ENCODE results near the gene GRSF1. TPM values are rescaled to one million over a fixed set of nuclear protein-coding genes. Genes with fewer than 3 reads are reported as not detected.

GRSF1 gene
- total and polyA plus RNA-seq, 2 donors (not counting 1 experiment from before 2014, with no cell fraction given): 23.7 to 43.2 TPM

GRCh38 chr4:70880739-70881138, 41.0 kb upstream of the GRSF1 start:
- Mint-ChIP-seq H3K4me3 (no peak overlapping the region), H3K9me3 (ENCODE audit: insufficient read depth) (no peaks in the 10 kb centered on the region), H3K27me3 (no peaks in the 10 kb centered on the region), H3K27ac (no peak overlapping the region), H3K4me1 (peaks cover 5% of the 10 kb centered on the region)
- Histone ChIP-seq H2AFZ (ENCODE audit: insufficient read depth, low read depth, low read length, poor library complexity, severe bottlenecking) (no peak overlapping the region), H3K27me3 (replicated peaks in 1 of 4; ENCODE audit: control extremely low read depth in 1 of 4, control insufficient read depth in 3 of 4, insufficient read depth in 4 of 4, low read length in 3 of 4) (no peaks in the 10 kb centered on the region), H3K9ac (ENCODE audit: low read length) (no peak overlapping the region), H3K79me2 (ENCODE audit: control insufficient read depth, insufficient read depth, low read length) (no peaks in the 10 kb centered on the region), H3K4me3 (ENCODE audit: control extremely low read depth in 1 of 5, extremely low read depth in 1 of 5, insufficient read depth in 1 of 5, low read depth in 2 of 5, low read length in 4 of 5) (no peak overlapping the region), H3K4me1 (ENCODE audit: control insufficient read depth in 2 of 2, insufficient read depth in 2 of 2, low read length in 2 of 2) (peaks cover 3 to 4% of the 10 kb centered on the region in 2 donors), H4K20me1 (ENCODE audit: control insufficient read depth, insufficient read depth, low read length, poor library complexity, severe bottlenecking) (no peaks in the 10 kb centered on the region), H3K4me2 (replicated peaks; ENCODE audit: low read depth, low read length, poor library complexity, severe bottlenecking) (no peak overlapping the region), H3K36me3 (replicated peaks in 1 of 2; ENCODE audit: control extremely low read depth in 1 of 2, control insufficient read depth in 1 of 2, extremely low read depth in 1 of 2, insufficient read depth in 2 of 2, low read length in 1 of 2) (no peaks in the 10 kb centered on the region), H3K9me3 (ENCODE audit: control extremely low read depth in 1 of 3, control insufficient read depth in 2 of 3, insufficient read depth in 1 of 3, low read length in 2 of 3) (peaks cover 0 to 2% (median 0%) of the 10 kb centered on the region in 3 donors), H3K27ac (ENCODE audit: low read length in 2 of 2) (no peak overlapping the region)
- ChIA-PET POLR2A (no interaction called here), CTCF (no interaction called here)
- ATAC-seq (ENCODE audit: low read depth): no peak
- whole genome bisulfite sequencing (ENCODE audit: insufficient coverage): no CpG with 5 or more reads among the region's 3 CpGs
- DNase-seq: no peak
- intact Hi-C loops (cut with micrococcal nuclease): no loop called here
- TF ChIP-seq CTCF (IDR thresholded peaks at IDR 0.05) (no peak), EZH2 (IDR thresholded peaks at IDR 0.05; ENCODE audit: borderline replicate concordance, insufficient read depth, low read depth, low read length, poor library complexity, severe bottlenecking) (no peak)

DNA sequence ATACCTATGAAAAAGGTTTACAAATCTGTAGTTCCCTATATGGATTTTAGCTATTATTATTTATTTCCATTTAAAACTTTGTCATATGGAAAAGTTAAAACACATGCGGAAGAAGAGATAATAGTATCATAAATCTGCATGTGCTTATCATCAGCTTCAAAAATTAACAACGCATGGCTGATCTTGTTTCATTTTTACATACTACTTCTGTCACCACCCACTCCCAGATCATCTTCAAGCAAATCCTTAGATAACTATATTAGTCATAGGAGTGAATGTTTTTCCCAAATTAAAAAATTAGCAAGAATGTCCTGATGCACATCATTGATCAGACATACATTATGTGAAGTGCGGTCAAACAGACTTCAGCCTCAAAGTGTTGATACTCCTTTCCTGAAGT, 37.9 kb upstream of the GRSF1 start:
- H3K27ac Mint-ChIP-seq: no peak overlapping the region
- no peak overlapping the region for H3K9ac ChIP-seq (ENCODE audit: low read length)
- no peaks in the 10 kb centered on the region for H3K79me2 ChIP-seq (ENCODE audit: control insufficient read depth, insufficient read depth, low read length)
- WGBS (ENCODE audit: insufficient coverage): no CpG with 5 or more reads among the region's 3 CpGs
- DNase-seq: no peak
- H3K9me3 Mint-ChIP-seq (ENCODE audit: insufficient read depth): no peaks in the 10 kb centered on the region
- intact Hi-C loops (cut with micrococcal nuclease): no loop called here
- H4K20me1 ChIP-seq (ENCODE audit: control insufficient read depth, insufficient read depth, low read length, poor library complexity, severe bottlenecking): no peaks in the 10 kb centered on the region
- no peaks in the 10 kb centered on the region for H3K27me3 ChIP-seq (replicated peaks in 1 of 4; ENCODE audit: control extremely low read depth in 1 of 4, control insufficient read depth in 3 of 4, insufficient read depth in 4 of 4, low read length in 3 of 4)
- peaks cover 19 to 20% of the 10 kb centered on the region in 2 donors for H3K4me1 ChIP-seq (ENCODE audit: control insufficient read depth in 2 of 2, insufficient read depth in 2 of 2, low read length in 2 of 2)
- no peaks in the 10 kb centered on the region for H3K27me3 Mint-ChIP-seq
- peaks cover 21% of the 10 kb centered on the region for H3K4me1 Mint-ChIP-seq
- ChIA-PET CTCF (interaction anchor here (1.1 to 1.5 kb wide), 2 partner anchors 15 to 25 kb away, joined by 3 read pairs; partner anchors contain the start of gene MOB1B), POLR2A (no interaction called here)
- no peak overlapping the region for H3K4me3 Mint-ChIP-seq
- no peaks in the 10 kb centered on the region for H3K9me3 ChIP-seq (ENCODE audit: control extremely low read depth in 1 of 3, control insufficient read depth in 2 of 3, insufficient read depth in 1 of 3, low read length in 2 of 3)
- TF ChIP-seq CTCF (IDR thresholded peaks at IDR 0.05) (no peak), EZH2 (IDR thresholded peaks at IDR 0.05; ENCODE audit: borderline replicate concordance, insufficient read depth, low read depth, low read length, poor library complexity, severe bottlenecking) (no peak)
- ATAC-seq (ENCODE audit: low read depth): no peak
- no peak overlapping the region for H3K4me2 ChIP-seq (replicated peaks; ENCODE audit: low read depth, low read length, poor library complexity, severe bottlenecking)
- no peaks in the 10 kb centered on the region for H3K36me3 ChIP-seq (replicated peaks in 1 of 2; ENCODE audit: control extremely low read depth in 1 of 2, control insufficient read depth in 1 of 2, extremely low read depth in 1 of 2, insufficient read depth in 2 of 2, low read length in 1 of 2)
- no peak overlapping the region for H3K27ac ChIP-seq (ENCODE audit: low read length in 2 of 2)
- H2AFZ ChIP-seq (ENCODE audit: insufficient read depth, low read depth, low read length, poor library complexity, severe bottlenecking): no peak overlapping the region
- no peak overlapping the region for H3K4me3 ChIP-seq (ENCODE audit: control extremely low read depth in 1 of 5, extremely low read depth in 1 of 5, insufficient read depth in 1 of 5, low read depth in 2 of 5, low read length in 4 of 5)

All from B cell (primary cell).